NOMO-1 treated with DMSO at 0.1 percent for 48 hours (cell line): Measurements from ENCODE around the gene MYOCOS.
"Not testable (repeated sequence)": the region's sequence is repeated elsewhere in the genome, so short reads cannot be mapped to it uniquely, and the experiment has no call there.

Experiments
- DNase-seq: peaks from one replicate; lab custom pipeline; 2025; ENCODE audit not compliant: unreplicated experiment; lab: John Stamatoyannopoulos, UW

Gene MYOCOS

GRCh38 chr1:171622152-171622462 is at the start of gene MYOCOS:
Gene MYOCOS (plus strand): TSS chr1:171622243. CDS start chr1:171623884, 1,641 bp downstream.
- DNase-seq: no peak

- no peak for DNase-seq
These were observed 45.9 kb upstream of the MYOCOS start for GRCh38 chr1:171576144-171576543.

- DNase-seq: no peak
These were observed 40.8 kb upstream of the MYOCOS start for GRCh38 chr1:171581226-171581625.

DNA sequence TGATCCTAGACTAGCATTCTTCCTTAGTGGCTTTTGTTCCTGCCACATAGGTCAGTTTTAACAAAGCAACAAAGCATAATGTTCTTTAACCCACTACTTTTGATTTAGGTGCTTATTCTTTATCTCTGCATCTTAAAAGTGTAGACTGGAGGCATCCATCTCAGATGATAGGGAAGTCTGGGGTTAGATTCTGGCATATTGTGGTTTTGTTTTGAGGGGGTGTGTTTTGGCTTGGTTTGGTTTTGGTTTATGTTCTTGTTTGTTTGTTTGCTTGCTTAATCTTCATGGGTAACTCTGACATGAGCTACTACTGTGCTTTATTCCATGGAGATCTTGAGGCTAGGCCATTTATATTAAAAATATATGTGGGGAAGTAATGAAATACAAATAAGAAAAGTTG is 40.3 kb upstream of the MYOCOS start:
- DNase-seq: no peak

DNA sequence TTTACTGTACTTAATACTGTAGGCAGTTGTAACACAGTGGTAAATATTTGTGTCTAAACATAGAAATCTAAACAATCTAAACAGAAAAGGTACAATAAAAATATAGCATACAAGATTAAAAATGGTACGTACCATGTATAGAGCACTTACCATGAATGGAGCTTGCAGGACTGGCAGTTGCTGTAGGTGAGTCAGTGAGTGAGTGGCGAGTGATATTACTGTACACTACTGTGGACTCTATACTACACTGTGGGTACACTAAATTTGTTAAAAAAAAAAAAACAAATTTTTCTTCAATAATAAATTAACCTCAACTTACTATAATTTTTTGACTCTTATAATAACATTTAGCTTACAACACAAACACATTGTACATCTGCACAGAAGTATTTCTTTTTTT is 39.5 kb upstream of the MYOCOS start:
- no peak for DNase-seq

DNA sequence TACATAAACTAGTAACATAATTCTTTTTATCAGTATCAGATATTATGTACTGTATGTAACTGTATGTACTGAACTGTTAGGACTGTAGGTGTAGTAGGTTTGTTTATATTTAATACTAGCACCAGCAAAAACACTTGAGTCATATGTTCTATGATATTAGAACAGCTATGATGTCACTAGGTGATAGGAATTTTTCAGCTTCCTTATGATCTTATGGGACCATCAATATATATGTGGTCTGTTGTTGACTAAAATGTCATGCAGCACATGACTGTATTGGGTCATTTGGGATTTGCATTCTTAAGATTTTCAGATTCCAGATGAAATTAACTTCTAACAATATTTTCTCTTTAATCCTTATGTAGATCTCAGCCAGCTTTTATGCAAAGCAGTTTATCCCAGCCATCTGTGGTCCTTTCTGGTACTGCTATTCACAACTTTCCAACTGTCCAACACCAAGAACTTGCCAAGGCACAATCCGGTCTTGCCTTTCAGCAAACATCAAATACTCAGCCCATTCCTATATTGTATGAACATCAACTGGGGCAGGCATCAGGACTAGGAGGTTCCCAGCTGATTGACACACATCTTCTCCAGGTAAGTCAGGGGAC is 38.3 kb upstream of the MYOCOS start:
- no peak for DNase-seq

GRCh38 chr1:171585715-171586114 is 36.3 kb upstream of the MYOCOS start:
- DNase-seq: no peak

- DNase-seq: no peak
These were observed 33.8 kb upstream of the MYOCOS start for GRCh38 chr1:171588230-171588629.

DNA sequence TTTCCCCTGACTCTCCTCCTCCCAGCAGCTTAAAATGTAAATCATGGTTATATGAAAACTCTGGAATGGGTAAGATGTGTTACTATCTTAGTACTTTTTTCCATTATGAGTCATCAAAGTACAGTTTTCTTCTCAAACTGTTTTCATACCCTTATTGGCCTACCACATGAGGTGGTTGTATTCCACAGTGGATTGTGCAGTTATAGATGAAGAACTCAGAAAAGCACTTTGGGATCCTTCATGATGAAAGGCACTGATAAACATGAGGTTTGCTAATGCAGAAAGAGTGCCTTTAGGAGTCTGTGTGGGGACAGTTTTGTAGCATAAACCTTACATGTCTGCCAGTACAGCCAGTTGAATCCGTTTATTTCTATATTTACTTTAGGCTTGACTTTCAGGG is 32.0 kb upstream of the MYOCOS start:
- no peak for DNase-seq

DNA sequence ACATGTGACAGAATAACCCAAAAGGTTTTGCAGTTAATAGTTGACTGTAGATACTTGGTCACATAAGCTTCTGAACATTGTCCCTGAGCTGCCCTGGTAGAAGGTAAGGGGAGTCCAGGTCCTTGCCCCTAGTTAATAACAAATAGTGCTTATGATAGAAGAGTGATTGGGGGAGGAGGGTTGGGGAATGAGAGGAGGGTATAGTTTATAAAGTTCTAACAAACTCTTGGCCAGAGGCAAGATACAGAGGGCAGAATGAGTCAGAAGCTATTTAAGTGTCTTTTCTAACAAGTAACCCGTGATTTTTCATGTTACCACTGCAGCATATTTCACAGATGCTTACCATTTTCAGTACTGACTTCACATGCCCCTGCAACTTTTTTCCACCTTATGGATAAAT is 26.7 kb upstream of the MYOCOS start:
- DNase-seq: no peak

- no peak for DNase-seq
These were observed 25.9 kb upstream of the MYOCOS start for GRCh38 chr1:171596119-171596518.

GRCh38 chr1:171596705-171597104 is 25.3 kb upstream of the MYOCOS start:
- no peak for DNase-seq

GRCh38 chr1:171597203-171597602 is 24.8 kb upstream of the MYOCOS start:
- peak; percentile 66 for DNase-seq

GRCh38 chr1:171600310-171600709 is 21.7 kb upstream of the MYOCOS start:
- not testable (repeated sequence) for DNase-seq

- no peak for DNase-seq
These were observed 21.2 kb upstream of the MYOCOS start for GRCh38 chr1:171600862-171601261.

GRCh38 chr1:171603042-171603441 is 19.0 kb upstream of the MYOCOS start:
- DNase-seq: not testable (repeated sequence)

- peak; percentile 36 for DNase-seq
These were observed 15.6 kb upstream of the MYOCOS start for GRCh38 chr1:171606402-171606941.

GRCh38 chr1:171610385-171610784 is 11.7 kb upstream of the MYOCOS start:
- DNase-seq: peak; percentile 71

GRCh38 chr1:171611306-171611705 is 10.7 kb upstream of the MYOCOS start:
- DNase-seq: no peak

GRCh38 chr1:171613282-171613681 is 8.8 kb upstream of the MYOCOS start:
- DNase-seq: no peak

- DNase-seq: not testable (repeated sequence)
These were observed 6.7 kb upstream of the MYOCOS start for GRCh38 chr1:171615122-171615906.

GRCh38 chr1:171616586-171616985 is 5.5 kb upstream of the MYOCOS start:
- no peak for DNase-seq
